ENCODE measurements around the gene PPP1R9B.

- no peak for TF ChIP-seq CTCF (optimal IDR thresholded peaks at IDR 0.05 in 1 of 3, IDR thresholded peaks at IDR 0.05 in 1 of 3, conservative IDR thresholded peaks at IDR 0.05 in 1 of 3; ENCODE audit: extremely low read depth in 1 of 3, insufficient read depth in 2 of 3, low read length in 3 of 3)
- TF ChIP-seq EZH2 (IDR thresholded peaks at IDR 0.05; ENCODE audit: low read length): no peak
Observed at GRCh38 chr17:50109785-50110184, 40.7 kb downstream of the PPP1R9B start.
